Stimulated activated CD8-positive, alpha-beta memory T cell treated with anti-CD3 and anti-CD28 coated beads, Interleukin-7, amount 100 ng/mL, for 4 hours (primary cell): Measurements from ENCODE around the gene NDRG3.

Source experiments
- DNase-seq, 2 donors: peaks; one replicate each; pipeline ENCODE4 v3.0.0-alpha.2; 2020; ENCODE audit warnings: low read depth in 2 of 2

Gene NDRG3

GRCh38 chr20:36745927-36746659 lies at the start of gene NDRG3:
Gene NDRG3, minus strand, starts transcription at chr20:36746090. Its CDS starts 24,355 bp downstream, at chr20:36721735.
- peak; percentile 86 to 89 for DNase-seq

- DNase-seq, result no peak
These were observed 48.2 kb upstream of the NDRG3 start for GRCh38 chr20:36794116-36794474.

GRCh38 chr20:36793294-36794115 lies 47.6 kb upstream of the NDRG3 start:
- DNase-seq, result no peak

- peak in 1 of 2 donors; percentile 2 for DNase-seq
These were observed 46.5 kb upstream of the NDRG3 start for GRCh38 chr20:36792422-36792821.

- no peak for DNase-seq
These were observed 46.0 kb upstream of the NDRG3 start for GRCh38 chr20:36791862-36792261.

GRCh38 chr20:36786663-36787062 lies 40.8 kb upstream of the NDRG3 start:
- no peak for DNase-seq

- no peak for DNase-seq
These were observed 40.4 kb upstream of the NDRG3 start for GRCh38 chr20:36786246-36786645.

- DNase-seq, result no peak
These were observed 39.4 kb upstream of the NDRG3 start for GRCh38 chr20:36785308-36785707.

GRCh38 chr20:36784900-36785299 lies 39.0 kb upstream of the NDRG3 start:
- no peak for DNase-seq

- DNase-seq, result no peak
These were observed 38.2 kb upstream of the NDRG3 start for GRCh38 chr20:36784116-36784515.

- DNase-seq, result no peak
These were observed 33.8 kb upstream of the NDRG3 start for GRCh38 chr20:36779656-36780025.

- no peak for DNase-seq
These were observed 33.2 kb upstream of the NDRG3 start for GRCh38 chr20:36778831-36779655.

- no peak for DNase-seq
These were observed 31.7 kb upstream of the NDRG3 start for GRCh38 chr20:36777576-36777975.

- no peak for DNase-seq
These were observed 31.3 kb upstream of the NDRG3 start for GRCh38 chr20:36777167-36777566.

- no peak for DNase-seq
These were observed 29.9 kb upstream of the NDRG3 start for GRCh38 chr20:36775826-36776225.

GRCh38 chr20:36775196-36775595 lies 29.3 kb upstream of the NDRG3 start:
- no peak for DNase-seq

- DNase-seq, result peak; percentile 95 to 96
These were observed 27.9 kb upstream of the NDRG3 start, which contains the start of gene DSN1 for GRCh38 chr20:36773597-36774390. Gene DSN1, minus strand, starts transcription at chr20:36773763. Its CDS starts 2,305 bp downstream, at chr20:36771458.

- DNase-seq, result no peak
These were observed 27.3 kb upstream of the NDRG3 start for GRCh38 chr20:36773107-36773596.

- DNase-seq, result no peak
These were observed 24.8 kb upstream of the NDRG3 start for GRCh38 chr20:36770680-36771079.

- DNase-seq, result no peak
These were observed 23.0 kb upstream of the NDRG3 start for GRCh38 chr20:36768768-36769430.

- no peak for DNase-seq
These were observed 15.2 kb upstream of the NDRG3 start for GRCh38 chr20:36761125-36761524.
